ENCODE results near the gene TMEM151B. TPM values are rescaled to one million over a fixed set of nuclear protein-coding genes. Genes with fewer than 3 reads are reported as not detected.
A peak's percentile ranks its signal among the peaks of the same experiment; 100 is the strongest.

Gene TMEM151B
- total and polyA plus RNA-seq, 9 of the 15 experiments (the other 6 are each of a cell fraction or from before 2014, with no cell fraction given) = not detected

DNA sequence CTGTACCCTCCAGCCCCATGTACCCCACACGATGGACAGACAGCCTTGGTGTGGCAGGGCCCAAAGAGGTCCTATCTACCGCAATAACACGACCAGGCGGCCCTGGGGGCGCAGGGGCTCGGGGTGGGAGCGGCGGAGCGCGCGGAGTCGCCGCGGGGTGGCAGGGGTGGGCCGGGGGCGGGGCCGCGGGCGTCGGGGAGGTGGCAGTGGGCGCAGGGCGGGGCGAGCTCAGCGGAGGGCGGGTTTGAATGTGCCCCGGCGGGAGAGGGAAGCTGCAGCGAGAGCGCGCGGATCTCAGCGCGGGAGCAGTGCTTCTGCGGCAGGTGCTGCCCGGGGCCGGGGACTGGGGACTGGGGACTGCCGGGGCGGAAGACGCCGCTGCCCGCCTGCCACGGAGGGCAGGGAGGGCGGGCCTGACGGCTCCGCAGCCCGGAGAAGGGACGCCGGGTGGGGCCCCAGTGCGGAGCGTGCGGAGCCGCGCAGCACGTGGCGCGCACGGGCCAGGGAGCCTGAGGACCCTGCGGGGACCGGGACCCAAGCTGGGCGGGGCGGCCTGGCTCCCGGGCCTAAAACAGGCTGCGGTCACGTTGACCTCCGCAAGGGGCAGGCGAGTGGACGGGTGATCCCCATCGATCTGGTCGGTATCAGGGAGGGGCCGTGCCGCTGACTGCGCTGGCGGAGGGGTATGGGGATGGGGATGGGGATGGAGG is 46.8 kb upstream of the TMEM151B start, which contains the start of gene SLC29A1 (continued):
- TF ChIP-seq, protein P1, sequence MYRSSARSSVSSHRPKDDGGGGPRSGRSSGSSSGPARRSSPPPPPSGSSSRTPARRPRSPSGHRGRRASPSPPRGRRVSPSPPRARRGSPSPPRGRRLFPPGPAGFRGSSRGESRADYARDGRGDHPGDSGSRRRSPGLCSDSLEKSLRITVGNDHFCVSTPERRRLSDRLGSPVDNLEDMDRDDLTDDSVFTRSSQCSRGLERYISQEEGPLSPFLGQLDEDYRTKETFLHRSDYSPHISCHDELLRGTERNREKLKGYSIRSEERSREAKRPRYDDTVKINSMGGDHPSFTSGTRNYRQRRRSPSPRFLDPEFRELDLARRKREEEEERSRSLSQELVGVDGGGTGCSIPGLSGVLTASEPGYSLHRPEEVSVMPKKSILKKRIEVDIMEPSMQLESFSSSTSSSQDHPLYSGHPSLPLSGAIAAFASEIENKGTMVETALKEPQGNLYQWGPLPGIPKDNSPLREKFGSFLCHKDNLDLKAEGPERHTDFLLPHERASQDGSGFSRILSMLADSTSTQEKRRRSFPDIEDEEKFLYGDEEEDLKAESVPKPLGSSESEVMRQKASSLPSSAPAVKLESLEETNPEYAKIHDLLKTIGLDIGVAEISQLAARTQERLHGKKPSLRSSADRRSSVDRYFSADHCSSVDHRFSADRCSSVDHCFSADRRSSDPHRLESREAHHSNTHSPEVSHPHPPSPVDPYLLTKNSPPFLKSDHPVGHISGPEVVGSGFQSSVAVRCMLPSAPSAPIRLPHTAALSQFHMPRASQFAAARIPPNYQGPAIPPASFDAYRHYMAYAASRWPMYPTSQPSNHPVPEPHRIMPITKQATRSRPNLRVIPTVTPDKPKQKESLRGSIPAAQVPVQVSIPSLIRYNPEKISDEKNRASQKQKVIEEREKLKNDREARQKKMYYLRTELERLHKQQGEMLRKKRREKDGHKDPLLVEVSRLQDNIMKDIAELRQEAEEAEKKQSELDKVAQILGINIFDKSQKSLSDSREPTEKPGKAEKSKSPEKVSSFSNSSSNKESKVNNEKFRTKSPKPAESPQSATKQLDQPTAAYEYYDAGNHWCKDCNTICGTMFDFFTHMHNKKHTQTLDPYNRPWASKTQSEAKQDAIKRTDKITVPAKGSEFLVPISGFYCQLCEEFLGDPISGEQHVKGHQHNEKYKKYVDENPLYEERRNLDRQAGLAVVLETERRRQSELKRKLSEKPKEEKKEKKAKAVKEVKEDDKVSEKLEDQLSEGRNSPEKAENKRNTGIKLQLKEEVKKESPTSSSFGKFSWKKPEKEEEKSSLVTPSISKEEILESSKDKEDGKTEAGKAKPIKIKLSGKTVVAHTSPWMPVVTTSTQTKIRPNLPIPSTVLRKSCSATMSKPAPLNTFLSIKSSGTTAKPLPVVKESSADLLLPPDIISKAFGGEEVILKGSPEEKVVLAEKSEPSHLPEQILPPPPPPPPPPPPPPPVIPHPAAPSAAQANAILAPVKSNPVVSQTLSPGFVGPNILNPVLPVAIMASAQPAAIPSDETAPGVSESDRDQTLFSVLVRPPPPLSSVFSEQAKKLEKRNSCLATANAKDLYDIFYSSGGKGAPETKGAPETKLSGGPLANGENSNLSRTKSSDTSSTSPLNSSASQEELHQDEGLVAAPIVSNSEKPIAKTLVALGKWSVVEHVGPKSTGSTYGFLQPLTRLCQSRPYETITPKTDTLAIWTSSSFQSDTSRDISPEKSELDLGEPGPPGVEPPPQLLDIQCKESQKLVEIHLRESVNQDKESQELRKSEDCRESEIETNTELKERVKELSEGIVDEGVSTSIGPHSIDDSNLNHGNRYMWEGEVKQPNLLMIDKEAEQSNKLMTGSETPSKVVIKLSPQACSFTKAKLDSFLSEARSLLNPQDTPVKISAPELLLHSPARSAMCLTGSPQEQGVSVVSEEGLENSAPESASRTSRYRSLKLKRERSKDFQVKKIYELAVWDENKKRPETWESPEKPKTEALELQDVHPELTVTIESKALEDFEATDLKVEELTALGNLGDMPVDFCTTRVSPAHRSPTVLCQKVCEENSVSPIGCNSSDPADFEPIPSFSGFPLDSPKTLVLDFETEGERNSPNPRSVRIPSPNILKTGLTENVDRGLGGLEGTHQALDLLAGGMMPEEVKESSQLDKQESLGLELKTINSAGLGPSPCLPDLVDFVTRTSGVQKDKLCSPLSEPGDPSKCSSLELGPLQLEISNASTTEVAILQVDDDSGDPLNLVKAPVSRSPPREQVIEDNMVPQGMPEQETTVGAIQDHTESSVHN (IDR thresholded peaks at IDR 0.05; ENCODE audit: borderline replicate concordance in 1 of 2, low read depth in 1 of 2) = no peak
- TF ChIP-seq PCBP1 (IDR thresholded peaks at IDR 0.05; ENCODE audit: low read depth, low read length, poor library complexity, severe bottlenecking) (no peak), MYNN (IDR thresholded peaks at IDR 0.05) (peak; percentile 41; the same call in 1 of the 2 replicates), MYNN (CRISPR knock-in tag; IDR thresholded peaks at IDR 0.05) (no peak), ZNF408 (CRISPR knock-in tag; IDR thresholded peaks at IDR 0.05; ENCODE audit: low read depth) (no peak), TAL1 (IDR thresholded peaks at IDR 0.05) (no peak), TAF7 (tag; IDR thresholded peaks at IDR 0.05) (no peak), KLF6 (CRISPR knock-in tag; IDR thresholded peaks at IDR 0.05; ENCODE audit: borderline replicate concordance) (no peak), RHOXF2B (CRISPR knock-in tag; conservative IDR thresholded peaks at IDR 0.05) (no peak), CCNT2 (IDR thresholded peaks at IDR 0.05; ENCODE audit: borderline replicate concordance, extremely low read depth, insufficient read length, low read depth, low read length) (peak; percentile 91), SMARCC2 (IDR thresholded peaks at IDR 0.05; ENCODE audit: low read depth) (no peak), RFX1 (IDR thresholded peaks at IDR 0.05) (no peak), ZNF717 (CRISPR knock-in tag; IDR thresholded peaks at IDR 0.05) (no peak), ZNF57 (CRISPR knock-in tag; IDR thresholded peaks at IDR 0.05) (no peak)
- TF ChIP-seq, protein P2, sequence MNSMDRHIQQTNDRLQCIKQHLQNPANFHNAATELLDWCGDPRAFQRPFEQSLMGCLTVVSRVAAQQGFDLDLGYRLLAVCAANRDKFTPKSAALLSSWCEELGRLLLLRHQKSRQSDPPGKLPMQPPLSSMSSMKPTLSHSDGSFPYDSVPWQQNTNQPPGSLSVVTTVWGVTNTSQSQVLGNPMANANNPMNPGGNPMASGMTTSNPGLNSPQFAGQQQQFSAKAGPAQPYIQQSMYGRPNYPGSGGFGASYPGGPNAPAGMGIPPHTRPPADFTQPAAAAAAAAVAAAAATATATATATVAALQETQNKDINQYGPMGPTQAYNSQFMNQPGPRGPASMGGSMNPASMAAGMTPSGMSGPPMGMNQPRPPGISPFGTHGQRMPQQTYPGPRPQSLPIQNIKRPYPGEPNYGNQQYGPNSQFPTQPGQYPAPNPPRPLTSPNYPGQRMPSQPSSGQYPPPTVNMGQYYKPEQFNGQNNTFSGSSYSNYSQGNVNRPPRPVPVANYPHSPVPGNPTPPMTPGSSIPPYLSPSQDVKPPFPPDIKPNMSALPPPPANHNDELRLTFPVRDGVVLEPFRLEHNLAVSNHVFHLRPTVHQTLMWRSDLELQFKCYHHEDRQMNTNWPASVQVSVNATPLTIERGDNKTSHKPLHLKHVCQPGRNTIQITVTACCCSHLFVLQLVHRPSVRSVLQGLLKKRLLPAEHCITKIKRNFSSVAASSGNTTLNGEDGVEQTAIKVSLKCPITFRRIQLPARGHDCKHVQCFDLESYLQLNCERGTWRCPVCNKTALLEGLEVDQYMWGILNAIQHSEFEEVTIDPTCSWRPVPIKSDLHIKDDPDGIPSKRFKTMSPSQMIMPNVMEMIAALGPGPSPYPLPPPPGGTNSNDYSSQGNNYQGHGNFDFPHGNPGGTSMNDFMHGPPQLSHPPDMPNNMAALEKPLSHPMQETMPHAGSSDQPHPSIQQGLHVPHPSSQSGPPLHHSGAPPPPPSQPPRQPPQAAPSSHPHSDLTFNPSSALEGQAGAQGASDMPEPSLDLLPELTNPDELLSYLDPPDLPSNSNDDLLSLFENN (IDR thresholded peaks at IDR 0.05; ENCODE audit: low read depth in 2 of 2, low read length in 2 of 2) = no peak

All from K562 (cell line).